OCI-LY1 (cell line): ENCODE measurements around the gene ADGRG7.

ENCODE experiments used
- H2AFZ ChIP-seq: fragments of 200-600 bp; sonication (generic), shearing (Covaris generic); 2 replicates; pipeline ENCODE4 v1.6.0; 2014; ENCODE audit warnings: antibody characterized with exemption, mild to moderate bottlenecking, low read length
- H3F3A ChIP-seq: fragments of 200-600 bp; sonication (generic), shearing (Covaris generic); 2 replicates; pipeline ENCODE4 v1.6.0; 2014; ENCODE audit warnings: mild to moderate bottlenecking, antibody characterized with exemption, low read length, moderate library complexity; ENCODE audit not compliant: insufficient read depth
- H3K27ac ChIP-seq: fragments of 200-600 bp; sonication (generic); 2 replicates; pipeline ENCODE4 v1.5.1; 2014; ENCODE audit warnings: low read length, mixed run types, mild to moderate bottlenecking, low read depth; ENCODE audit not compliant: poor library complexity, severe bottlenecking
- H3K27me3 ChIP-seq: fragments of 200-600 bp; sonication (generic); 2 replicates; pipeline ENCODE4 v1.6.0; 2014; ENCODE audit warnings: antibody characterized with exemption, mild to moderate bottlenecking, low read length, moderate library complexity; ENCODE audit not compliant: insufficient read depth
- H3K36me3 ChIP-seq: fragments of 200-600 bp; sonication (generic); 2 replicates; pipeline ENCODE4 v1.6.1; 2014; ENCODE audit warnings: mild to moderate bottlenecking, antibody characterized with exemption, low read length, moderate library complexity, mixed read lengths; ENCODE audit not compliant: insufficient read depth
- H3K4me1 ChIP-seq: fragments of 200-600 bp; sonication (generic); 2 replicates; pipeline ENCODE4 v1.5.1; 2014; ENCODE audit warnings: mild to moderate bottlenecking, low read length, moderate library complexity; ENCODE audit not compliant: insufficient read depth, severe bottlenecking
- H3K4me2 ChIP-seq: fragments of 200-600 bp; sonication (generic), shearing (Covaris generic); 2 replicates; pipeline ENCODE4 v1.6.1; 2014; ENCODE audit warnings: low read length
- H3K4me3 ChIP-seq: fragments of 200-600 bp; sonication (generic); 2 replicates; pipeline ENCODE4 v1.5.1; 2014; ENCODE audit warnings: low read length, low read depth, mild to moderate bottlenecking, mixed read lengths; ENCODE audit not compliant: poor library complexity, severe bottlenecking
- H3K79me2 ChIP-seq: fragments of 200-600 bp; shearing (Covaris generic); 2 replicates; pipeline ENCODE4 v1.6.1; 2016; ENCODE audit warnings: mixed run types, low read length, mixed read lengths; ENCODE audit not compliant: insufficient read depth
- H3K9ac ChIP-seq: fragments of 200-600 bp; sonication (generic), shearing (Covaris generic); 2 replicates; pipeline ENCODE4 v1.6.1; 2014; ENCODE audit warnings: mild to moderate bottlenecking, low read length, mixed read lengths
- H3K9me2 ChIP-seq: fragments of 200-600 bp; sonication (generic), shearing (Covaris generic); 2 replicates; pipeline ENCODE4 v1.6.1; 2014; ENCODE audit warnings: low read depth, mild to moderate bottlenecking, low read length, mixed read lengths
- H3K9me3 ChIP-seq: fragments of 200-600 bp; shearing (Covaris generic); 2 replicates; pipeline ENCODE4 v1.6.1; 2014; ENCODE audit warnings: low read length, mixed read lengths
- H4K20me1 ChIP-seq: fragments of 200-600 bp; sonication (generic), shearing (Covaris generic); 2 replicates; pipeline ENCODE4 v1.6.0; 2016; ENCODE audit warnings: mild to moderate bottlenecking, low read length; ENCODE audit not compliant: insufficient read depth
- CTCF ChIP-seq: fragments of 200-600 bp; sonication (generic), shearing (Covaris generic); IDR thresholded peaks from 2 replicates; pipeline ENCODE4 v1.5.1; 2017; ENCODE audit warnings: mild to moderate bottlenecking, antibody characterized with exemption, low read length, moderate library complexity, mixed read lengths
- EZH2 ChIP-seq: fragments of 200-600 bp; sonication (generic), shearing (Covaris generic); IDR thresholded peaks from 2 replicates; pipeline ENCODE4 v1.8.0; 2017; ENCODE audit warnings: borderline replicate concordance, mixed run types, mild to moderate bottlenecking, antibody characterized with exemption, low read length, moderate library complexity, mixed read lengths

ADGRG7 gene

GRCh38 chr3:100737334-100737733, 127.9 kb downstream of the ADGRG7 start:
- Histone ChIP-seq H3K27ac (no peak overlapping the region), H3K9me3 (no peaks in the 10 kb centered on the region), H3K4me3 (no peak overlapping the region), H3K27me3 (no peaks in the 10 kb centered on the region), H2AFZ (no peak overlapping the region), H3K79me2 (no peaks in the 10 kb centered on the region), H3K4me2 (no peak overlapping the region), H3F3A (no peaks in the 10 kb centered on the region), H4K20me1 (no peaks in the 10 kb centered on the region; the same call in 1 of the 2 replicates), H3K36me3 (peaks cover 80% of the 10 kb centered on the region), H3K9ac (no peak overlapping the region), H3K9me2 (no peaks in the 10 kb centered on the region), H3K4me1 (no peaks in the 10 kb centered on the region)
- TF ChIP-seq EZH2 (no peak), CTCF (peak; percentile 57)

GRCh38 chr3:100740207-100740606, 130.8 kb downstream of the ADGRG7 start:
- no peak overlapping the region for H3K4me3 ChIP-seq
- no peaks in the 10 kb centered on the region for H3K9me3 ChIP-seq
- H3K4me1 ChIP-seq, result no peaks in the 10 kb centered on the region
- no peaks in the 10 kb centered on the region; the same call in 1 of the 2 replicates for H4K20me1 ChIP-seq
- H3F3A ChIP-seq, result no peaks in the 10 kb centered on the region
- H3K9me2 ChIP-seq, result no peaks in the 10 kb centered on the region
- no peak overlapping the region for H3K27ac ChIP-seq
- H3K4me2 ChIP-seq, result no peak overlapping the region
- no peaks in the 10 kb centered on the region for H3K79me2 ChIP-seq
- H3K9ac ChIP-seq, result no peak overlapping the region
- no peak overlapping the region for H2AFZ ChIP-seq
- no peak for TF ChIP-seq EZH2
- H3K36me3 ChIP-seq, result peaks cover 78% of the 10 kb centered on the region
- no peaks in the 10 kb centered on the region for H3K27me3 ChIP-seq

GRCh38 chr3:100743535-100743934, 134.1 kb downstream of the ADGRG7 start:
- Histone ChIP-seq H3K36me3 (peaks cover 77% of the 10 kb centered on the region), H3K27me3 (no peaks in the 10 kb centered on the region), H3F3A (no peaks in the 10 kb centered on the region), H3K27ac (no peak overlapping the region), H3K9ac (no peak overlapping the region), H3K9me3 (no peaks in the 10 kb centered on the region), H3K4me1 (no peaks in the 10 kb centered on the region), H3K4me3 (no peak overlapping the region), H3K4me2 (no peak overlapping the region), H3K9me2 (no peaks in the 10 kb centered on the region), H2AFZ (no peak overlapping the region), H3K79me2 (no peaks in the 10 kb centered on the region), H4K20me1 (no peaks in the 10 kb centered on the region)
- no peak for TF ChIP-seq CTCF
- TF ChIP-seq EZH2, result no peak

- no peaks in the 10 kb centered on the region for H3F3A ChIP-seq
- no peak overlapping the region for H3K4me3 ChIP-seq
- no peak overlapping the region for H3K27ac ChIP-seq
- no peaks in the 10 kb centered on the region for H3K79me2 ChIP-seq
- H3K27me3 ChIP-seq, result no peaks in the 10 kb centered on the region
- H3K9me2 ChIP-seq, result no peaks in the 10 kb centered on the region
- H3K4me2 ChIP-seq, result no peak overlapping the region
- no peak overlapping the region for H2AFZ ChIP-seq
- no peak for TF ChIP-seq EZH2
- no peak for TF ChIP-seq CTCF
- no peaks in the 10 kb centered on the region for H3K4me1 ChIP-seq
- no peaks in the 10 kb centered on the region for H3K9me3 ChIP-seq
- H3K36me3 ChIP-seq, result peaks cover 72% of the 10 kb centered on the region
- H4K20me1 ChIP-seq, result no peaks in the 10 kb centered on the region
- H3K9ac ChIP-seq, result no peak overlapping the region
Measured at GRCh38 chr3:100744671-100745070, 135.3 kb downstream of the ADGRG7 start.
